Erythroblast (primary cell): ENCODE data around the gene MSX1.
A peak's percentile ranks its signal among the peaks of the same experiment; 100 is the strongest.

ENCODE experiments used
- DNase-seq, 2 experiments: peaks; one replicate each; lab custom pipeline; 2025; lab: John Stamatoyannopoulos, UW
- GATA1 ChIP-seq: IDR thresholded peaks from 2 replicates; pipeline ENCODE4 v1.6.1; 2011; ENCODE audit warnings: low read depth, mild to moderate bottlenecking, control low read depth, low read length, moderate library complexity
- POLR2A ChIP-seq: IDR thresholded peaks from 2 replicates; pipeline ENCODE4 v1.6.1; 2011; ENCODE audit warnings: mild to moderate bottlenecking, low read length

The MSX1 gene

GRCh38 chr4:4866866-4867374 lies 7.5 kb downstream of the MSX1 start:
- TF ChIP-seq POLR2A (no peak), GATA1 (no peak)
- DNase-seq: no peak

- DNase-seq: peak in 1 of 2 experiments; percentile 5
- TF ChIP-seq POLR2A (no peak), GATA1 (no peak)
Measured at GRCh38 chr4:4867375-4868039, 8.0 kb downstream of the MSX1 start.

GRCh38 chr4:4868040-4868757 lies 8.7 kb downstream of the MSX1 start:
- DNase-seq: no peak
- TF ChIP-seq POLR2A: no peak
- TF ChIP-seq GATA1: no peak

GRCh38 chr4:4868758-4869723 lies 9.6 kb downstream of the MSX1 start:
- TF ChIP-seq POLR2A (no peak), GATA1 (no peak)
- no peak for DNase-seq

- no peak for DNase-seq
Measured at GRCh38 chr4:4869731-4870571, 10.5 kb downstream of the MSX1 start.

GRCh38 chr4:4870576-4871241 lies 11.2 kb downstream of the MSX1 start:
- TF ChIP-seq POLR2A (no peak), GATA1 (no peak)
- DNase-seq: no peak

More at GRCh38 chr4:4869731-4870571, 10.5 kb downstream of the MSX1 start:
- TF ChIP-seq GATA1 (no peak), POLR2A (no peak)

- DNase-seq: no peak
- no peak for TF ChIP-seq POLR2A
- TF ChIP-seq GATA1: no peak
Measured at GRCh38 chr4:4871242-4871572, 11.7 kb downstream of the MSX1 start.

- no peak for DNase-seq
- no peak for TF ChIP-seq GATA1
- TF ChIP-seq POLR2A: no peak
Measured at GRCh38 chr4:4871573-4872313, 12.3 kb downstream of the MSX1 start.

- TF ChIP-seq GATA1 (no peak), POLR2A (no peak)
Measured at GRCh38 chr4:4872314-4872903, 12.9 kb downstream of the MSX1 start.

GRCh38 chr4:4873203-4873602 lies 13.7 kb downstream of the MSX1 start:
- TF ChIP-seq GATA1 (no peak), POLR2A (no peak)
- DNase-seq: no peak

More at GRCh38 chr4:4872314-4872903, 12.9 kb downstream of the MSX1 start:
- no peak for DNase-seq

GRCh38 chr4:4874254-4874653 lies 14.8 kb downstream of the MSX1 start:
- no peak for TF ChIP-seq POLR2A
- TF ChIP-seq GATA1: no peak
- DNase-seq: no peak

GRCh38 chr4:4875147-4875546 lies 15.7 kb downstream of the MSX1 start:
- TF ChIP-seq POLR2A (no peak), GATA1 (no peak)
- DNase-seq: no peak
